Liver (tissue), 9 donors: Measurements from ENCODE around the gene TNFSF15. TPM values are rescaled to one million over a fixed set of nuclear protein-coding genes. Genes with fewer than 3 reads are reported as not detected.

Experiments
- DNase-seq: peaks from one replicate; pipeline ENCODE4 v3.0.0-alpha.2; 2017; ENCODE audit warnings: low spot score
- H3K27ac ChIP-seq, 2 donors: one replicate each; pipeline ENCODE4 v1.7.0; 2013; ENCODE audit warnings: inconsistent platforms in 2 of 2, low read length in 2 of 2, control low read depth in 1 of 2, low read depth in 1 of 2, mild to moderate bottlenecking in 1 of 2
- H3K27me3 ChIP-seq, 4 donors: one replicate each; pipeline versions ENCODE4 v1.6.1 to v1.7.0; 2013; ENCODE audit warnings: low read length in 3 of 4, inconsistent platforms in 1 of 4, mild to moderate bottlenecking in 1 of 4, moderate library complexity in 1 of 4; ENCODE audit not compliant: control insufficient read depth in 4 of 4, insufficient read depth in 4 of 4
- H3K36me3 ChIP-seq, 4 donors: one replicate each; pipeline versions ENCODE4 v1.6.1 to v1.7.0; 2013; ENCODE audit warnings: low read length in 3 of 4, mild to moderate bottlenecking in 3 of 4, low read depth in 1 of 4, moderate library complexity in 1 of 4; ENCODE audit not compliant: control insufficient read depth in 4 of 4, insufficient read depth in 3 of 4
- H3K4me1 ChIP-seq, 4 donors: one replicate each; pipeline versions ENCODE4 v1.6.1 to v1.7.0; 2013; ENCODE audit warnings: low read length in 3 of 4, mild to moderate bottlenecking in 3 of 4, moderate library complexity in 1 of 4; ENCODE audit not compliant: control insufficient read depth in 4 of 4, insufficient read depth in 4 of 4
- H3K4me3 ChIP-seq, 3 donors: one replicate each; pipeline versions ENCODE4 v1.6.1 to v1.7.0; 2013; ENCODE audit warnings: low read length in 3 of 3, control low read depth in 1 of 3, low read depth in 1 of 3, mild to moderate bottlenecking in 1 of 3
- H3K9ac ChIP-seq, 2 donors: one replicate each; pipeline ENCODE4 v1.7.0; 2013; ENCODE audit warnings: low read length in 2 of 2, mild to moderate bottlenecking in 2 of 2, moderate library complexity in 2 of 2, control low read depth in 1 of 2, low read depth in 1 of 2
- H3K9me3 ChIP-seq, 4 donors: one replicate each; pipeline versions ENCODE4 v1.6.1 to v1.7.0; 2013; ENCODE audit warnings: low read length in 3 of 4; ENCODE audit not compliant: control insufficient read depth in 4 of 4
- CTCF ChIP-seq: fragments of 150-350 bp; IDR thresholded peaks from 2 replicates; pipeline ENCODE4 v1.5.1; 2017; ENCODE audit warnings: improper control_type of control experiment, low read depth, low read length; ENCODE audit not compliant: missing input control
- EGR1 ChIP-seq, 2 donors: IDR thresholded peaks; 2 replicates each; pipeline ENCODE4 v1.6.1; 2016 to 2018; ENCODE audit warnings: antibody characterized with exemption in 2 of 2, low read depth in 2 of 2
- FOXA1 ChIP-seq: IDR thresholded peaks from 2 replicates; pipeline ENCODE4 v1.6.1; 2016; ENCODE audit warnings: antibody characterized with exemption
- FOXA2 ChIP-seq: IDR thresholded peaks from 2 replicates; pipeline ENCODE4 v1.6.1; 2016; ENCODE audit warnings: antibody characterized with exemption
- GABPA ChIP-seq, 2 donors: IDR thresholded peaks in 1 of 2; conservative IDR thresholded peaks in 1 of 2; 2 replicates each; pipeline ENCODE4 v1.6.1; 2016; ENCODE audit warnings: antibody characterized with exemption in 2 of 2, mild to moderate bottlenecking in 1 of 2, moderate library complexity in 1 of 2
- HNF4A ChIP-seq, 2 donors: conservative IDR thresholded peaks; 2 replicates each; pipeline ENCODE4 v1.6.1; 2016; ENCODE audit warnings: antibody characterized with exemption in 2 of 2, mild to moderate bottlenecking in 2 of 2
- HNF4G ChIP-seq: IDR thresholded peaks from 2 replicates; pipeline ENCODE4 v1.6.1; 2016; ENCODE audit warnings: antibody characterized with exemption
- JUND ChIP-seq, 2 donors: IDR thresholded peaks; 2 replicates each; pipeline ENCODE4 v1.6.1; 2016; ENCODE audit warnings: antibody characterized with exemption in 2 of 2
- NR2F2 ChIP-seq: IDR thresholded peaks from 2 replicates; pipeline ENCODE4 v1.6.1; 2016; ENCODE audit warnings: antibody characterized with exemption
- RAD21 ChIP-seq, 2 donors: IDR thresholded peaks; 2 replicates each; pipeline ENCODE4 v1.6.1; 2016; ENCODE audit warnings: antibody characterized with exemption in 2 of 2, mild to moderate bottlenecking in 2 of 2
- RXRA ChIP-seq, 2 donors: IDR thresholded peaks; 2 replicates each; pipeline ENCODE4 v1.6.1; 2017 to 2018; ENCODE audit warnings: antibody characterized with exemption in 2 of 2, mild to moderate bottlenecking in 1 of 2
- SP1 ChIP-seq: IDR thresholded peaks from 2 replicates; pipeline ENCODE4 v1.6.1; 2018; ENCODE audit warnings: antibody characterized with exemption, mild to moderate bottlenecking
- TAF1 ChIP-seq: conservative IDR thresholded peaks from 2 replicates; pipeline ENCODE4 v1.6.1; 2016; ENCODE audit warnings: antibody characterized with exemption, mild to moderate bottlenecking
- YY1 ChIP-seq: IDR thresholded peaks from 2 replicates; pipeline ENCODE4 v1.6.1; 2016; ENCODE audit warnings: antibody characterized with exemption, mild to moderate bottlenecking
- WGBS: extraction: QIAGEN DNeasy Blood & Tissue Kit; methylation state at CpG from one replicate; pipeline ENCODE4 v1.1.7; 2013; 5-methylcytosine and 5-hydroxymethylcytosine counted together
- polyA plus RNA-seq, 2 donors: library from polyadenylated mRNA; stranded (reverse) in 1 of 2; unstranded in 1 of 2; fragments of 200-250 nt in 1 of 2; fragments of >200 nt in 1 of 2; fragmentation: Nextera tagmentation in 1 of 2; extraction: Ambion mirVana in 1 of 2; gene quantifications; one replicate each; pipeline versions ENCODE4 v1.2.1 to v1.2.3, GENCODE V29; 2013 to 2015
- total RNA-seq, 2 donors: library from RNA; depleted of rRNA; stranded (reverse); fragments of >200 nt; gene quantifications; one replicate each; pipeline ENCODE4 v1.2.3, GENCODE V29; 2014
- TF ChIP-seq, protein P1 (sequence below): IDR thresholded peaks from 2 replicates; pipeline ENCODE4 v1.6.1; 2016; ENCODE audit warnings: antibody characterized with exemption
- TF ChIP-seq, protein P2 (sequence below): IDR thresholded peaks from 2 replicates; pipeline ENCODE4 v1.6.1; 2016; ENCODE audit warnings: antibody characterized with exemption, mild to moderate bottlenecking
- TF ChIP-seq, protein P3 (sequence below): IDR thresholded peaks from 2 replicates; pipeline ENCODE4 v1.6.1; 2016; ENCODE audit warnings: antibody characterized with exemption
- donor health status: healthy.
- donor health status: healthy.
- donor health status: healthy.
- donor health status: healthy.
- donor health status: healthy.

TNFSF15 gene
- total and polyA plus RNA-seq, 4 donors = 0.01 to 0.42 (median 0.08) TPM; not detected in 1

DNA sequence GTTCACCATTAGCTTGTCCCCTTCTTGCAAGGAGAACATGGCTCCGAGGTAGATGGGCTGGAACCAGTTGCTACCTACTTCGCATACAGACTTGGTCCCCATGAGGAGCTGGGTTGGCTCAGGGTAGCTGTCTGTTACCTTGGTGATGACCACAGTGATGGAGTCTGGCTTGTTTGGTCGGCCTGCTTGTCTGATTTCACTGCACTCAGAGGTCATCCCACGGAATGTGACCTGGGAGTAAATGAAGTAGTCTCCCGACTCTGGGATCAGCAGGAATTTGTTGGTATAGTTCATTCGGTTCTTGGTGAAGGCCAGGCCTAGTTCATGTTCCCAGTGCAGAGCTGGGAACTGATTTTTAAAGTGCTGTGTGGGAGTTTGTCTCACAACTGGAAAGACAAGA is 15.3 kb downstream of the TNFSF15 start:
- Histone ChIP-seq H3K9ac (no peak overlapping the region), H3K9me3 (no peaks in the 10 kb centered on the region), H3K4me1 (no peaks in the 10 kb centered on the region), H3K36me3 (no peaks in the 10 kb centered on the region), H3K4me3 (no peak overlapping the region), H3K27me3 (no peaks in the 10 kb centered on the region), H3K27ac (no peak overlapping the region)
- WGBS = 74% methylated on average over 6 of the region's 6 CpGs
- no peak for DNase-seq
- TF ChIP-seq YY1 = no peak
- TF ChIP-seq, protein P1, sequence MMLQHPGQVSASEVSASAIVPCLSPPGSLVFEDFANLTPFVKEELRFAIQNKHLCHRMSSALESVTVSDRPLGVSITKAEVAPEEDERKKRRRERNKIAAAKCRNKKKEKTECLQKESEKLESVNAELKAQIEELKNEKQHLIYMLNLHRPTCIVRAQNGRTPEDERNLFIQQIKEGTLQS = no peak
- TF ChIP-seq NR2F2 = no peak
- TF ChIP-seq HNF4A (conservative IDR thresholded peaks at IDR 0.05) = no peak

- H3K4me1 ChIP-seq = no peaks in the 10 kb centered on the region
- H3K4me3 ChIP-seq = no peak overlapping the region
- DNase-seq = no peak
- H3K27me3 ChIP-seq = no peaks in the 10 kb centered on the region
- H3K9ac ChIP-seq = no peak overlapping the region
- H3K9me3 ChIP-seq = no peaks in the 10 kb centered on the region
- no peak overlapping the region for H3K27ac ChIP-seq
- WGBS = 98% methylated on average over 3 of the region's 3 CpGs
- no peaks in the 10 kb centered on the region for H3K36me3 ChIP-seq
- TF ChIP-seq GABPA (IDR thresholded peaks at IDR 0.05 in 1 of 2, conservative IDR thresholded peaks at IDR 0.05 in 1 of 2) (no peak), FOXA1 (no peak), HNF4G (no peak), NR2F2 (no peak), EGR1 (IDR thresholded peaks at IDR 0.05; ENCODE audit: low read depth in 2 of 2) (no peak), FOXA2 (no peak), RXRA (IDR thresholded peaks at IDR 0.05) (no peak), JUND (IDR thresholded peaks at IDR 0.05) (no peak), TAF1 (no peak), HNF4A (conservative IDR thresholded peaks at IDR 0.05) (no peak), CTCF (no peak), RAD21 (IDR thresholded peaks at IDR 0.05) (no peak), SP1 (no peak)
- TF ChIP-seq, protein P2, sequence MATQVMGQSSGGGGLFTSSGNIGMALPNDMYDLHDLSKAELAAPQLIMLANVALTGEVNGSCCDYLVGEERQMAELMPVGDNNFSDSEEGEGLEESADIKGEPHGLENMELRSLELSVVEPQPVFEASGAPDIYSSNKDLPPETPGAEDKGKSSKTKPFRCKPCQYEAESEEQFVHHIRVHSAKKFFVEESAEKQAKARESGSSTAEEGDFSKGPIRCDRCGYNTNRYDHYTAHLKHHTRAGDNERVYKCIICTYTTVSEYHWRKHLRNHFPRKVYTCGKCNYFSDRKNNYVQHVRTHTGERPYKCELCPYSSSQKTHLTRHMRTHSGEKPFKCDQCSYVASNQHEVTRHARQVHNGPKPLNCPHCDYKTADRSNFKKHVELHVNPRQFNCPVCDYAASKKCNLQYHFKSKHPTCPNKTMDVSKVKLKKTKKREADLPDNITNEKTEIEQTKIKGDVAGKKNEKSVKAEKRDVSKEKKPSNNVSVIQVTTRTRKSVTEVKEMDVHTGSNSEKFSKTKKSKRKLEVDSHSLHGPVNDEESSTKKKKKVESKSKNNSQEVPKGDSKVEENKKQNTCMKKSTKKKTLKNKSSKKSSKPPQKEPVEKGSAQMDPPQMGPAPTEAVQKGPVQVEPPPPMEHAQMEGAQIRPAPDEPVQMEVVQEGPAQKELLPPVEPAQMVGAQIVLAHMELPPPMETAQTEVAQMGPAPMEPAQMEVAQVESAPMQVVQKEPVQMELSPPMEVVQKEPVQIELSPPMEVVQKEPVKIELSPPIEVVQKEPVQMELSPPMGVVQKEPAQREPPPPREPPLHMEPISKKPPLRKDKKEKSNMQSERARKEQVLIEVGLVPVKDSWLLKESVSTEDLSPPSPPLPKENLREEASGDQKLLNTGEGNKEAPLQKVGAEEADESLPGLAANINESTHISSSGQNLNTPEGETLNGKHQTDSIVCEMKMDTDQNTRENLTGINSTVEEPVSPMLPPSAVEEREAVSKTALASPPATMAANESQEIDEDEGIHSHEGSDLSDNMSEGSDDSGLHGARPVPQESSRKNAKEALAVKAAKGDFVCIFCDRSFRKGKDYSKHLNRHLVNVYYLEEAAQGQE = no peak
- TF ChIP-seq, protein P3, sequence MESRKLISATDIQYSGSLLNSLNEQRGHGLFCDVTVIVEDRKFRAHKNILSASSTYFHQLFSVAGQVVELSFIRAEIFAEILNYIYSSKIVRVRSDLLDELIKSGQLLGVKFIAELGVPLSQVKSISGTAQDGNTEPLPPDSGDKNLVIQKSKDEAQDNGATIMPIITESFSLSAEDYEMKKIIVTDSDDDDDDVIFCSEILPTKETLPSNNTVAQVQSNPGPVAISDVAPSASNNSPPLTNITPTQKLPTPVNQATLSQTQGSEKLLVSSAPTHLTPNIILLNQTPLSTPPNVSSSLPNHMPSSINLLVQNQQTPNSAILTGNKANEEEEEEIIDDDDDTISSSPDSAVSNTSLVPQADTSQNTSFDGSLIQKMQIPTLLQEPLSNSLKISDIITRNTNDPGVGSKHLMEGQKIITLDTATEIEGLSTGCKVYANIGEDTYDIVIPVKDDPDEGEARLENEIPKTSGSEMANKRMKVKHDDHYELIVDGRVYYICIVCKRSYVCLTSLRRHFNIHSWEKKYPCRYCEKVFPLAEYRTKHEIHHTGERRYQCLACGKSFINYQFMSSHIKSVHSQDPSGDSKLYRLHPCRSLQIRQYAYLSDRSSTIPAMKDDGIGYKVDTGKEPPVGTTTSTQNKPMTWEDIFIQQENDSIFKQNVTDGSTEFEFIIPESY = no peak
- TF ChIP-seq, protein P1 = no peak
Observed at GRCh38 chr9:114789006-114789405, 16.8 kb downstream of the TNFSF15 start.
